ENCODE measurements around the gene PAX9. TPM values are rescaled to one million over a fixed set of nuclear protein-coding genes. Genes with fewer than 3 reads are reported as not detected.

Gene PAX9
- total and polyA plus RNA-seq, 9 of the 15 experiments (the other 6 are each of a cell fraction or from before 2014, with no cell fraction given): 0.87 to 2.4 (median 1.3) TPM

- no peak overlapping the region for H3K4me2 ChIP-seq (ENCODE audit: insufficient read depth, low read length)
- 93% methylated on average over 30 of the region's 39 CpGs for WGBS (ENCODE audit: insufficient coverage, low coverage, missing lambda C conversion rate)
- H3K9me3 ChIP-seq (replicated peaks; ENCODE audit: control insufficient read depth, insufficient read depth, low read depth, low read length): no peaks in the 10 kb centered on the region; the same call in 1 of the 2 replicates
- POLR2A ChIA-PET: no interaction called here
- CTCF ChIA-PET (ENCODE audit: low intra/inter-chr PET ratio): no interaction called here
- no peaks in the 10 kb centered on the region for H3K9me1 ChIP-seq (ENCODE audit: control insufficient read depth, insufficient read depth, low read length)
- no peak overlapping the region for H2AFZ ChIP-seq (ENCODE audit: low read depth, low read length)
- peaks cover 6% of the 10 kb centered on the region; the same call in 2 of the 3 replicates for H3K79me2 ChIP-seq (ENCODE audit: control insufficient read depth, insufficient read depth, low read length)
- no peak overlapping the region for H3K4me3 ChIP-seq
- H3K4me1 ChIP-seq (replicated peaks in 1 of 2; ENCODE audit: control insufficient read depth in 2 of 2, insufficient read depth in 2 of 2, low read length in 2 of 2): peaks cover 0 to 21% of the 10 kb centered on the region in 2 experiments; a peak in 2 of 5 replicates
- H3K27me3 ChIP-seq (ENCODE audit: control insufficient read depth in 2 of 2, insufficient read depth in 2 of 2, low read length in 2 of 2): no peaks in the 10 kb centered on the region
- H3K27ac ChIP-seq (ENCODE audit: extremely low read depth, low read depth, low read length): no peak overlapping the region
- no peaks in the 10 kb centered on the region for H4K20me1 ChIP-seq (replicated peaks; ENCODE audit: control insufficient read depth, insufficient read depth, low read length)
- ATAC-seq (no peak), FAIRE-seq (no peak), DNase-seq (ENCODE audit: extremely low read depth in 1 of 4, low spot score in 3 of 4) (no peak)
- in situ Hi-C loops (cut with MboI): no loop called here
- no peak overlapping the region; a peak in 1 of 4 replicates for H3K9ac ChIP-seq (ENCODE audit: insufficient read depth in 1 of 2, low read depth in 2 of 2, low read length in 2 of 2)
- intact Hi-C loops (cut with micrococcal nuclease): loop anchor here (10.0 kb wide), 1 partner anchor 101 kb away; no protein-coding TSS in a partner anchor
- BruUV-seq (replicated peaks): no TSS peak
- H3K36me3 ChIP-seq (ENCODE audit: control insufficient read depth, insufficient read depth, low read length): peaks cover 13% of the 10 kb centered on the region
- no peak for TF ChIP-seq TARDBP (IDR thresholded peaks at IDR 0.05)
- TF ChIP-seq KHSRP (IDR thresholded peaks at IDR 0.05): no peak
- TF ChIP-seq, protein P1, sequence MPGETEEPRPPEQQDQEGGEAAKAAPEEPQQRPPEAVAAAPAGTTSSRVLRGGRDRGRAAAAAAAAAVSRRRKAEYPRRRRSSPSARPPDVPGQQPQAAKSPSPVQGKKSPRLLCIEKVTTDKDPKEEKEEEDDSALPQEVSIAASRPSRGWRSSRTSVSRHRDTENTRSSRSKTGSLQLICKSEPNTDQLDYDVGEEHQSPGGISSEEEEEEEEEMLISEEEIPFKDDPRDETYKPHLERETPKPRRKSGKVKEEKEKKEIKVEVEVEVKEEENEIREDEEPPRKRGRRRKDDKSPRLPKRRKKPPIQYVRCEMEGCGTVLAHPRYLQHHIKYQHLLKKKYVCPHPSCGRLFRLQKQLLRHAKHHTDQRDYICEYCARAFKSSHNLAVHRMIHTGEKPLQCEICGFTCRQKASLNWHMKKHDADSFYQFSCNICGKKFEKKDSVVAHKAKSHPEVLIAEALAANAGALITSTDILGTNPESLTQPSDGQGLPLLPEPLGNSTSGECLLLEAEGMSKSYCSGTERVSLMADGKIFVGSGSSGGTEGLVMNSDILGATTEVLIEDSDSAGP (CRISPR knock-in tag; IDR thresholded peaks at IDR 0.05): no peak
- TF ChIP-seq E2F8 (IDR thresholded peaks at IDR 0.05; ENCODE audit: low read depth, partially characterized antibody): no peak
- TF ChIP-seq ZNF740 (CRISPR knock-in tag; IDR thresholded peaks at IDR 0.05): no peak
- TF ChIP-seq ZNF740 (tag; IDR thresholded peaks at IDR 0.05): no peak
- no peak for TF ChIP-seq ZNF785 (CRISPR knock-in tag; IDR thresholded peaks at IDR 0.05)
- no peak for TF ChIP-seq ZNF79 (CRISPR knock-in tag; IDR thresholded peaks at IDR 0.05; ENCODE audit: low read depth)
- no peak for TF ChIP-seq MAFK (IDR thresholded peaks at IDR 0.05; ENCODE audit: low read length)
- no peak for TF ChIP-seq XRCC5 (IDR thresholded peaks at IDR 0.05; ENCODE audit: low read depth, low read length)
- no peak for TF ChIP-seq ZBTB11 (CRISPR knock-in tag; IDR thresholded peaks at IDR 0.05)
- TF ChIP-seq ZNF717 (CRISPR knock-in tag; IDR thresholded peaks at IDR 0.05): no peak
- TF ChIP-seq EHMT2 (IDR thresholded peaks at IDR 0.05): no peak
These were observed 2.0 kb downstream of the PAX9 start for GRCh38 chr14:36663404-36664321.

Measured in K562 (cell line).